HepG2 (cell line): ENCODE results near the gene NBPF1. TPM values are rescaled to one million over a fixed set of nuclear protein-coding genes. Genes with fewer than 3 reads are reported as not detected.
"Not testable (repeated sequence)": the region's sequence is repeated elsewhere in the genome, so short reads cannot be mapped to it uniquely, and the experiment has no call there.

Experiments
- BRD4 ChIP-seq: sonication (generic); formaldehyde crosslinking; IDR thresholded peaks from 2 replicates; pipeline ENCODE4 v1.4.0; 2020; ENCODE audit warnings: missing genetic modification reagents
- DZIP1 ChIP-seq: sonication (generic); formaldehyde crosslinking; IDR thresholded peaks from 2 replicates; pipeline ENCODE4 v1.5.0; 2020; ENCODE audit warnings: mild to moderate bottlenecking, missing genetic modification reagents
- MAZ ChIP-seq, 2 experiments: sonication (generic) in 1 of 2; formaldehyde crosslinking in 1 of 2; IDR thresholded peaks; 2 replicates each; pipeline versions ENCODE4 v1.5.0 to v1.6.1; 2012 to 2020; ENCODE audit warnings: low read depth in 2 of 2, mild to moderate bottlenecking in 2 of 2, borderline replicate concordance in 1 of 2, improper control_type of control experiment in 1 of 2, low read length in 1 of 2, missing genetic modification reagents in 1 of 2, moderate library complexity in 1 of 2
- NFE2L1 ChIP-seq: sonication (generic); formaldehyde crosslinking; IDR thresholded peaks from 2 replicates; pipeline ENCODE4 v1.4.0; 2020; ENCODE audit warnings: missing genetic modification reagents, mild to moderate bottlenecking, borderline replicate concordance
- NRL ChIP-seq: sonication (generic); formaldehyde crosslinking; IDR thresholded peaks from 2 replicates; pipeline ENCODE4 v1.5.0; 2020; ENCODE audit warnings: missing genetic modification reagents, mild to moderate bottlenecking, moderate library complexity, borderline replicate concordance
- SRY ChIP-seq: sonication (generic); formaldehyde crosslinking; IDR thresholded peaks from 2 replicates; pipeline ENCODE4 v1.8.0; 2022; ENCODE audit warnings: mild to moderate bottlenecking, missing genetic modification reagents
- ZBTB7A ChIP-seq: sonication (generic); formaldehyde crosslinking; IDR thresholded peaks from 2 replicates; pipeline ENCODE4 v1.8.0; 2022; ENCODE audit warnings: mild to moderate bottlenecking, missing genetic modification reagents
- ZFP41 ChIP-seq: sonication (generic); formaldehyde crosslinking; IDR thresholded peaks from 2 replicates; pipeline ENCODE4 v1.4.0; 2020; ENCODE audit warnings: mild to moderate bottlenecking, missing genetic modification reagents, borderline replicate concordance
- ZNF232 ChIP-seq: sonication (generic); formaldehyde crosslinking; IDR thresholded peaks from 2 replicates; pipeline ENCODE4 v1.4.0; 2020; ENCODE audit warnings: missing genetic modification reagents, borderline replicate concordance
- ZNF550 ChIP-seq: sonication (generic); formaldehyde crosslinking; IDR thresholded peaks from 2 replicates; pipeline ENCODE4 v1.4.0; 2020; ENCODE audit warnings: mild to moderate bottlenecking, missing genetic modification reagents, borderline replicate concordance
- ZNF687 ChIP-seq: sonication (generic); formaldehyde crosslinking; IDR thresholded peaks from 2 replicates; pipeline ENCODE4 v1.5.1; 2020; ENCODE audit warnings: mild to moderate bottlenecking, missing genetic modification reagents, moderate library complexity
- ZNF768 ChIP-seq: sonication (generic); formaldehyde crosslinking; IDR thresholded peaks from 2 replicates; pipeline ENCODE4 v1.4.0; 2020; ENCODE audit warnings: missing genetic modification reagents
- ZSCAN31 ChIP-seq: sonication (generic); formaldehyde crosslinking; IDR thresholded peaks from 2 replicates; pipeline ENCODE4 v1.5.0; 2020; ENCODE audit warnings: low read depth, mild to moderate bottlenecking, missing genetic modification reagents
- polyA plus RNA-seq, 8 experiments: library from polyadenylated mRNA; depleted of rRNA in 3 of 8; stranded (reverse) in 7 of 8; unstranded in 1 of 8; fragments of >200 nt; fragmentation: Illumina TruSeq in 4 of 8; extraction: Trizol in 4 of 8; gene quantifications; 2 replicates each; pipeline versions ENCODE4 v1.2.1 to v1.2.3, GENCODE V29; 2011 to 2016; ENCODE audit warnings: low read depth in 4 of 8, missing spikeins in 1 of 8, mixed read lengths in 1 of 8; ENCODE audit not compliant: insufficient read depth in 1 of 8
- total RNA-seq, 5 experiments: library from RNA; depleted of rRNA; stranded (reverse); fragments of >200 nt; fragmentation: Illumina TruSeq; extraction: Trizol; gene quantifications; 2 replicates each; pipeline ENCODE4 v1.2.3, GENCODE V29; 2016; ENCODE audit warnings: low read depth in 1 of 5

Gene NBPF1
- total and polyA plus RNA-seq, 2 of the 13 experiments (the other 11 are each of a cell fraction or from before 2014, with no cell fraction given), result 30.3 to 35.6 TPM

- TF ChIP-seq ZNF687 (CRISPR knock-in tag), result peak; percentile 52
- TF ChIP-seq MAZ (IDR thresholded peaks at IDR 0.05; ENCODE audit: borderline replicate concordance, low read depth, low read length), result not testable (repeated sequence)
- TF ChIP-seq MAZ (CRISPR knock-in tag; IDR thresholded peaks at IDR 0.05; ENCODE audit: low read depth), result 0 out of 2 replicates have a peak, but pooled peaks have one; percentile 34
- TF ChIP-seq NRL, result peak; percentile 92
- 0 out of 2 replicates have a peak, but pooled peaks have one; percentile 15 for TF ChIP-seq ZSCAN31 (CRISPR knock-in tag)
- TF ChIP-seq BRD4 (CRISPR knock-in tag), result 0 out of 2 replicates have a peak, but pooled peaks have one; percentile 22
- peak; percentile 75; the same call in 1 of the 2 replicates for TF ChIP-seq ZFP41 (CRISPR knock-in tag)
- peak; percentile 62; the same call in 1 of the 2 replicates for TF ChIP-seq DZIP1 (CRISPR knock-in tag)
- TF ChIP-seq SRY (CRISPR knock-in tag), result 0 out of 2 replicates have a peak, but pooled peaks have one; percentile 7
- peak; percentile 9; the same call in 1 of the 2 replicates for TF ChIP-seq ZNF768 (CRISPR knock-in tag)
- 0 out of 2 replicates have a peak, but pooled peaks have one; percentile 74 for TF ChIP-seq NFE2L1 (CRISPR knock-in tag)
- TF ChIP-seq ZBTB7A (CRISPR knock-in tag), result peak; percentile 30; the same call in 1 of the 2 replicates
- TF ChIP-seq ZNF550 (CRISPR knock-in tag), result peak; percentile 75; the same call in 1 of the 2 replicates
- 0 out of 2 replicates have a peak, but pooled peaks have one; percentile 17 for TF ChIP-seq ZNF232 (CRISPR knock-in tag)
Observed at GRCh38 chr1:16643001-16643411, 29.6 kb upstream of the NBPF1 start (continued).
